Astrocyte (in vitro differentiated cells and primary cell): Measurements from ENCODE around the gene NAALADL2. TPM values are rescaled to one million over a fixed set of nuclear protein-coding genes. Genes with fewer than 3 reads are reported as not detected.
"Not testable (repeated sequence)": the region's sequence is repeated elsewhere in the genome, so short reads cannot be mapped to it uniquely, and the experiment has no call there.

Experiments used
- DNase-seq: peaks from one replicate; pipeline ENCODE4 v3.0.0-alpha.2; 2010; ENCODE audit warnings: low read depth
- FAIRE-seq: peaks from 2 replicates; lab custom pipeline; 2011; peaks lifted over from hg19 to GRCh38; lab: Jason Lieb, UNC
- H2AFZ ChIP-seq: 2 replicates; pipeline ENCODE4 v1.6.0; 2012; ENCODE audit warnings: low read depth, low read length, inconsistent platforms
- H3K27ac ChIP-seq: 2 replicates; pipeline ENCODE4 v1.5.1; 2011; ENCODE audit warnings: low read depth, low read length, inconsistent platforms
- H3K27me3 ChIP-seq: 2 replicates; pipeline ENCODE4 v1.6.0; 2011; ENCODE audit warnings: low read length, inconsistent platforms; ENCODE audit not compliant: insufficient read depth
- H3K36me3 ChIP-seq: 2 replicates; pipeline ENCODE4 v1.5.1; 2011; ENCODE audit warnings: low read length, inconsistent platforms; ENCODE audit not compliant: insufficient read depth
- H3K4me1 ChIP-seq: 2 replicates; pipeline ENCODE4 v1.5.1; 2011; ENCODE audit warnings: low read length, inconsistent platforms; ENCODE audit not compliant: insufficient read depth
- H3K4me2 ChIP-seq: 2 replicates; pipeline ENCODE4 v1.6.0; 2012; ENCODE audit warnings: low read length, inconsistent platforms
- H3K4me3 ChIP-seq: 2 replicates; pipeline ENCODE4 v1.5.1; 2011; ENCODE audit warnings: low read depth, mild to moderate bottlenecking, low read length, inconsistent platforms; ENCODE audit not compliant: insufficient read depth
- H3K79me2 ChIP-seq: 2 replicates; pipeline ENCODE4 v1.6.0; 2012; ENCODE audit warnings: mild to moderate bottlenecking, low read length, inconsistent platforms; ENCODE audit not compliant: insufficient read depth
- H3K9ac ChIP-seq: 2 replicates; pipeline ENCODE4 v1.6.0; 2012; ENCODE audit warnings: mild to moderate bottlenecking, low read length, inconsistent platforms
- H3K9me3 ChIP-seq: 2 replicates; pipeline ENCODE4 v1.5.1; 2012; ENCODE audit warnings: low read depth, mild to moderate bottlenecking, low read length, inconsistent platforms; ENCODE audit not compliant: insufficient read depth
- H4K20me1 ChIP-seq: 2 replicates; pipeline ENCODE4 v1.6.0; 2012; ENCODE audit warnings: low read length, inconsistent platforms; ENCODE audit not compliant: insufficient read depth
- H3K27ac Mint-ChIP-seq: one replicate; pipeline ENCODE4 v1.8.0; 2021; ENCODE audit warnings: mild to moderate bottlenecking, mixed read lengths; ENCODE audit not compliant: unreplicated experiment
- H3K27me3 Mint-ChIP-seq: one replicate; pipeline ENCODE4 v1.8.0; 2021; ENCODE audit warnings: low read depth, mixed read lengths; ENCODE audit not compliant: unreplicated experiment
- H3K36me3 Mint-ChIP-seq: one replicate; pipeline ENCODE4 v1.8.0; 2021; ENCODE audit warnings: low read depth, mixed read lengths; ENCODE audit not compliant: unreplicated experiment
- H3K4me1 Mint-ChIP-seq: one replicate; pipeline ENCODE4 v1.8.0; 2021; ENCODE audit warnings: low read depth, mixed read lengths; ENCODE audit not compliant: unreplicated experiment
- H3K4me3 Mint-ChIP-seq: one replicate; pipeline ENCODE4 v1.8.0; 2021; ENCODE audit warnings: mild to moderate bottlenecking, moderate library complexity, mixed read lengths; ENCODE audit not compliant: unreplicated experiment
- H3K9me3 Mint-ChIP-seq: one replicate; pipeline ENCODE4 v1.8.0; 2021; ENCODE audit warnings: mild to moderate bottlenecking, mixed read lengths; ENCODE audit not compliant: unreplicated experiment
- EZH2 ChIP-seq: IDR thresholded peaks from 2 replicates; pipeline ENCODE4 v1.6.1; 2012; ENCODE audit warnings: mild to moderate bottlenecking, low read length, inconsistent platforms; ENCODE audit not compliant: insufficient read depth
- total RNA-seq: library from RNA; stranded (reverse); gene quantifications from 2 replicates; pipeline ENCODE4 v1.2.1, GENCODE V29; 2021
- TF ChIP-seq, protein P1 (sequence below): IDR thresholded peaks from 2 replicates; pipeline ENCODE4 v1.5.1; 2011; ENCODE audit warnings: low read depth, mild to moderate bottlenecking, inconsistent platforms, low read length, moderate library complexity; ENCODE audit not compliant: insufficient read depth

NAALADL2 gene
- total RNA-seq, 1 donor from 2014 or later = 2.7 TPM

DNA sequence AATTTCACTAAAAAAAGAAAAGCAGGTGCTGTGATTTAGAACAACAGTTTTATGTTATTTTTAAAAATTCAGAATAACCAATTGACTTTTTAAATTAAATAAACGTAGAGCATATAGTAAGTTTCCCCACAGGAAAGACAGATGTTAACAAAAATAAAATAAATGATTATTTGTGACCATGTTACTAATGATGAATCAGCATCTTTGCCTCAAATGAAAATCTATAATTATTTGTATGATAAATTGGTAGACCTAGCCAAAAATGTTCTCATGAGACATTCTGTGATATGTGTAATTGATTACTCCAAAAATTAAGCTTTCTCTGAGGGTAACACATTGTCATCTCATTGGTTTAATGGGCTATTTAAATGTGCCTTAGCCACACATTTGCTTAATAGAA, 948.0 kb downstream of the NAALADL2 start:
- H3K4me1 Mint-ChIP-seq = no peaks in the 10 kb centered on the region
- TF ChIP-seq EZH2 = no peak
- TF ChIP-seq, protein P1, sequence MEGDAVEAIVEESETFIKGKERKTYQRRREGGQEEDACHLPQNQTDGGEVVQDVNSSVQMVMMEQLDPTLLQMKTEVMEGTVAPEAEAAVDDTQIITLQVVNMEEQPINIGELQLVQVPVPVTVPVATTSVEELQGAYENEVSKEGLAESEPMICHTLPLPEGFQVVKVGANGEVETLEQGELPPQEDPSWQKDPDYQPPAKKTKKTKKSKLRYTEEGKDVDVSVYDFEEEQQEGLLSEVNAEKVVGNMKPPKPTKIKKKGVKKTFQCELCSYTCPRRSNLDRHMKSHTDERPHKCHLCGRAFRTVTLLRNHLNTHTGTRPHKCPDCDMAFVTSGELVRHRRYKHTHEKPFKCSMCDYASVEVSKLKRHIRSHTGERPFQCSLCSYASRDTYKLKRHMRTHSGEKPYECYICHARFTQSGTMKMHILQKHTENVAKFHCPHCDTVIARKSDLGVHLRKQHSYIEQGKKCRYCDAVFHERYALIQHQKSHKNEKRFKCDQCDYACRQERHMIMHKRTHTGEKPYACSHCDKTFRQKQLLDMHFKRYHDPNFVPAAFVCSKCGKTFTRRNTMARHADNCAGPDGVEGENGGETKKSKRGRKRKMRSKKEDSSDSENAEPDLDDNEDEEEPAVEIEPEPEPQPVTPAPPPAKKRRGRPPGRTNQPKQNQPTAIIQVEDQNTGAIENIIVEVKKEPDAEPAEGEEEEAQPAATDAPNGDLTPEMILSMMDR = no peak
- no peaks in the 10 kb centered on the region for H3K9me3 ChIP-seq
- no peak overlapping the region for H3K27ac ChIP-seq
- no peaks in the 10 kb centered on the region for H3K79me2 ChIP-seq
- H3K9me3 Mint-ChIP-seq = no peaks in the 10 kb centered on the region
- no peak overlapping the region for H3K4me3 Mint-ChIP-seq
- no peak overlapping the region for H2AFZ ChIP-seq
- H3K4me2 ChIP-seq = no peak overlapping the region
- no peaks in the 10 kb centered on the region for H3K36me3 ChIP-seq
- H3K4me3 ChIP-seq = no peak overlapping the region
- no peaks in the 10 kb centered on the region for H3K4me1 ChIP-seq
- H3K27me3 Mint-ChIP-seq = no peaks in the 10 kb centered on the region
- H3K36me3 Mint-ChIP-seq = no peaks in the 10 kb centered on the region
- H3K27ac Mint-ChIP-seq = no peak overlapping the region
- no peaks in the 10 kb centered on the region for H4K20me1 ChIP-seq
- DNase-seq (no peak), FAIRE-seq (no peak)
- H3K9ac ChIP-seq = no peak overlapping the region
- H3K27me3 ChIP-seq = no peaks in the 10 kb centered on the region

DNA sequence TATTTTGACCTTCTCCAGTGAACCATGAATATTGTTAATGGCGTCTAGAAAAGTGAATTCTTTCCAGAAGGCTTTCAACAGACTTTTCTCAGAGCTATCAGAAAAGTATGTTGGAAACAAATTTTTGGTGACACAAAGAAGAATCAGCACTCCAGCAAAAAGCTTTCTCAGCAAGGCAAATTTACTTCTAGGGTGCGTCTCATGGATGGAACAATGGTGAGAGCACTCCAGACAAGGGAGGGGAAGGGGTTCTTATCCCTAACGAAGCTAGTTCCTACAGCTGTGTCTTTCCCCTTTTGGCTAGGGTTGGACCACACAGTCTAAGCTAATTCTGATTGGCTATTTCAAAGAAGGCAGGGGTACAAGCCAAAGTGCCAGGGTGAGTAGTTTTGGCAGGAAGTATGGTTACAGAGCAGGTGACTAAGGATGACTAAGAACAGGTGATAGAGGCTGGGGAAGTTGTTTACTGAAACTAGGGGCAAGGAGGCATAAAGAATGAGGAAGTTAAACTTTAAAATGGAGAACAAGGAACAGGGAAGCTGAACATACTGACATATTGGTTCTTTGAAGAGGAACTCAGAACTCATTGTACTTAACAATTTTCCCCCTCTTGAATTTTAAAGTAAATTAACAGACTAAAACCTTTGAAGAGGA, 959.8 kb downstream of the NAALADL2 start:
- H3K4me2 ChIP-seq = no peak overlapping the region
- H3K27ac Mint-ChIP-seq = no peak overlapping the region

DNA sequence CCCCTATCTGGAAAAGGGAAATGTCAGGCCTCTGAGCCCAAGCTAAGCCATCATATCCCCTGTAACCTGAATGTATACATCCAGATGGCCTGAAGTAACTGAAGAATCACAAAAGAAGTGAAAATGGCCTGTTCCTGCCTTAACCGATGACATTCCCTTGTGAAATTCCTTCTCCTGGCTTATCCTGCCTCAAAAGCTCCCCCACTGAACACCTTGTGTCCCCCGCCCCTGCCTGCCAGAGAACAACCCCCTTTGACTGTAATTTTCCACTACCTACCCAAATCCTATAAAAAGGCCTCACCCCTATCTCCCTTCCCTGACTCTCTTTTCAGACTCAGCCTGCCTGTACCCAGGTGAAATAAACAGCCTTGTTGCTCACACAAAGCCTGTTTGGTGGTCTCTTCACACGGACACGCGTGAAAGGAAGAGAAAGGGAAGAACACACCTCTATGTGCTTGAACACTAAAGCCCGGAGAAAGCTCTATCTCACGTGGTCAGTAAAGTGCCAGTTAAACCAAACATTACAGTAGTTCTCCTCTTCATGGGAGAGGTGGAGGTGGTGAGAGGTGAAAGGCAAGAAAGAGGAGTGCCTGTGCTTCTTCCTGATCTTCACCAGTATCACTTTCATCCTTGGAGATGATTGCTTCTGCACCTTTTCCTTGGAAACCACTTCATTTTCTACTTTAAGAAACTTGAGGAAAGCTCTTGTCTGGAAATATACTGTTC, 963.8 kb downstream of the NAALADL2 start:
- H3K4me1 ChIP-seq, H3K4me2 ChIP-seq, H3K27ac Mint-ChIP-seq, DNase-seq, H3K36me3 ChIP-seq, H3K27ac ChIP-seq, H3K4me1 Mint-ChIP-seq, H3K79me2 ChIP-seq, H3K36me3 Mint-ChIP-seq, H3K9me3 ChIP-seq, H3K4me3 ChIP-seq, H2AFZ ChIP-seq, H3K27me3 ChIP-seq, H3K9me3 Mint-ChIP-seq, FAIRE-seq, H3K9ac ChIP-seq, H4K20me1 ChIP-seq, H3K4me3 Mint-ChIP-seq, H3K27me3 Mint-ChIP-seq: not testable (repeated sequence)

More for the DNA sequence above, 959.8 kb downstream of the NAALADL2 start:
- H3K4me3 ChIP-seq = no peak overlapping the region
- no peak for TF ChIP-seq EZH2
- TF ChIP-seq, protein P1 = no peak
- no peaks in the 10 kb centered on the region for H3K4me1 ChIP-seq
- no peak for FAIRE-seq
- peak; percentile 7 for DNase-seq
- no peaks in the 10 kb centered on the region for H3K27me3 Mint-ChIP-seq
- no peaks in the 10 kb centered on the region for H3K27me3 ChIP-seq
- H3K9me3 Mint-ChIP-seq = peaks cover 7% of the 10 kb centered on the region
- H4K20me1 ChIP-seq = no peaks in the 10 kb centered on the region
- no peaks in the 10 kb centered on the region for H3K36me3 ChIP-seq
- H3K4me3 Mint-ChIP-seq = no peak overlapping the region
- no peak overlapping the region for H3K27ac ChIP-seq
- H3K9ac ChIP-seq = no peak overlapping the region
- H3K9me3 ChIP-seq = peaks cover 3% of the 10 kb centered on the region
- H3K79me2 ChIP-seq = no peaks in the 10 kb centered on the region
- H3K36me3 Mint-ChIP-seq = no peaks in the 10 kb centered on the region
- no peaks in the 10 kb centered on the region for H3K4me1 Mint-ChIP-seq
- H2AFZ ChIP-seq = no peak overlapping the region

DNA sequence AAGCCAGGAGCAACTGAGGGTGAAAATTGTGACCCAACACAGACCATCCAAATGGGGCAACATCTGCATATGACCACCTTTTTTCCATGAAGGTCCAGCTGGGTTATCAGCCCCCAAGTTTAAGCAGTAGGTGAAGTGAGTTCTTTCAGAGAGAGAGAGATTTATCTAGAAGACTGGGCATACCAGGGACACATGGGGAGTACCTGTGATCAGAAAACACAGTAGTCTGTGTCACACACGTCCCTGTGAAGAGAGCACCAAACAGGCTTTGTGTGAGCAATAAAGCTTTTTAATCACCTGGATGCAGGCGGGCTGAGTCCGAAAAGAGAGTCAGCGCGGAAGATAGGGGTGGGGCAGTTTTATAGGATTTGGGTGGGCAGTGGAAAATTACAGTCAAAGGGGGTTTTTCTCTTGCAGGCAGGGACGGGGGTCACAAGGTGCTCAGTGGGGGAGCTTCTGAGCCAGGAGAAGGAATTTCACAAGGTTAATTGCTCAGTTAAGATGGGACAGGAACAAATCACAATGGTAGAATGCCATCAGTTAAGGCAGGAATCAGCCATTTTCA, 966.0 kb downstream of the NAALADL2 start:
- H4K20me1 ChIP-seq, H3K9me3 ChIP-seq, DNase-seq, H2AFZ ChIP-seq, H3K9me3 Mint-ChIP-seq, H3K36me3 ChIP-seq, H3K27me3 ChIP-seq, H3K9ac ChIP-seq, H3K27me3 Mint-ChIP-seq, H3K27ac Mint-ChIP-seq, H3K36me3 Mint-ChIP-seq, H3K27ac ChIP-seq, H3K4me1 Mint-ChIP-seq, H3K4me1 ChIP-seq, H3K79me2 ChIP-seq, FAIRE-seq, H3K4me3 ChIP-seq, H3K4me3 Mint-ChIP-seq, H3K4me2 ChIP-seq: not testable (repeated sequence)
